ENCODE data around the gene FOXJ3.

GRCh38 chr1:42191319-42191718 lies 143.7 kb downstream of the FOXJ3 start:
- TF ChIP-seq CTCF (IDR thresholded peaks at IDR 0.05) (no peak), POLR2A (IDR thresholded peaks at IDR 0.05) (no peak), POLR2AphosphoS5 (IDR thresholded peaks at IDR 0.05; ENCODE audit: insufficient read depth in 1 of 2, low read depth in 1 of 2) (no peak)

Data from vagina (tissue), 2 donors.